Rectal smooth muscle tissue (tissue), 1 donor: ENCODE measurements around the gene STRN3.

ENCODE experiments used
- H3K27ac ChIP-seq: one replicate; pipeline ENCODE4 v1.7.0; 2013; ENCODE audit warnings: low read depth, low read length, inconsistent platforms
- H3K27me3 ChIP-seq: one replicate; pipeline ENCODE4 v1.7.0; 2013; ENCODE audit warnings: low read length; ENCODE audit not compliant: control insufficient read depth, insufficient read depth
- H3K36me3 ChIP-seq: one replicate; pipeline ENCODE4 v1.7.0; 2013; ENCODE audit warnings: low read length; ENCODE audit not compliant: control insufficient read depth, insufficient read depth
- H3K4me1 ChIP-seq: one replicate; pipeline ENCODE4 v1.7.0; 2013; ENCODE audit warnings: low read length; ENCODE audit not compliant: control insufficient read depth, insufficient read depth
- H3K4me3 ChIP-seq: one replicate; pipeline ENCODE4 v1.7.0; 2013; ENCODE audit warnings: low read length
- H3K9ac ChIP-seq: one replicate; pipeline ENCODE4 v1.7.0; 2013; ENCODE audit warnings: low read length

Gene STRN3

DNA sequence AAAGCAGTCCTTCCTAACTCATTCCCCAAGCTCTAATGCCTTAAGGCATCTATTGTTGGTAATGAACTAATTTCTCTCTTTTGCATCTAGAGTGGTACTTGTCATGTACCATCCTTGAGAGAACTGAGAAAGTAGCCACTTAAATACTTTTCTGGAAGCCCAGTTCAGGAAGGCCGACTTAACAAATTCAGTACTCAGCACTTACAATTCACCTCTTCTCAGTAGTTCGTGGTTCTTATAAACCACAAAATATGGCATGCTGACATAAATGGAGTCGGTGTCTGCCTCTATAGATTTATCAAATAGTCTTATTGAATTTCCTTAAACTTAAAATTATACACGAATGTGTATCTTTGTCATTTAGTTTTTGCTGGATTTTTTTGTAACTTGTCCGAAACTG, 161.2 kb downstream of the STRN3 start:
- H3K27ac ChIP-seq: no peak overlapping the region

DNA sequence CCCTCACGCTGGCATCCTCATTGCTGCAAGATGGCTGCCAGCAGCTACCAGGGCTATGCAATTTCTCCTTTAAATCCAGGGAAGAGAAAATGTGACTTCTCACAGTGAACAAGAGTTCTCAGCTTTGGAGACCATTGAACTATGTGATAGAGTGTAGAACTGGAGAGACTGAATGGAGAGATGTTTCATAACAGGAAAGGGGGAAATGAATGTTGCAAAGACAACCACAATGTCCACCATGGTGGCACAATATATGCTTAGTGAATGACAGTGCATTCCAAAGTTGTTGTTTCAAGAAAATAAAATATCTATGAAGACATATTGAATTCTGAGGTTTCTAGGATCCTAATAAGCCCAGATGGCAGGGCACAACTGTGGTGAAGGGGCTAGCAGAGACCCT, 165.0 kb downstream of the STRN3 start:
- Histone ChIP-seq H3K9ac (no peak overlapping the region), H3K4me1 (no peaks in the 10 kb centered on the region), H3K36me3 (no peaks in the 10 kb centered on the region), H3K27ac (no peak overlapping the region), H3K4me3 (no peak overlapping the region), H3K27me3 (no peaks in the 10 kb centered on the region)

More for the DNA sequence above, 161.2 kb downstream of the STRN3 start:
- Histone ChIP-seq H3K4me3 (no peak overlapping the region), H3K9ac (no peak overlapping the region), H3K4me1 (no peaks in the 10 kb centered on the region), H3K36me3 (no peaks in the 10 kb centered on the region), H3K27me3 (no peaks in the 10 kb centered on the region)

- Histone ChIP-seq H3K27ac (no peak overlapping the region), H3K4me3 (no peak overlapping the region), H3K9ac (no peak overlapping the region), H3K36me3 (no peaks in the 10 kb centered on the region), H3K27me3 (no peaks in the 10 kb centered on the region), H3K4me1 (no peaks in the 10 kb centered on the region)
Measured at GRCh38 chr14:30855345-30856037, 170.7 kb downstream of the STRN3 start.

- H3K27ac ChIP-seq: no peak overlapping the region
- no peak overlapping the region for H3K4me3 ChIP-seq
- no peaks in the 10 kb centered on the region for H3K36me3 ChIP-seq
- no peaks in the 10 kb centered on the region for H3K4me1 ChIP-seq
- H3K9ac ChIP-seq: no peak overlapping the region
- no peaks in the 10 kb centered on the region for H3K27me3 ChIP-seq
Measured at GRCh38 chr14:30854492-30854891, 171.7 kb downstream of the STRN3 start.

DNA sequence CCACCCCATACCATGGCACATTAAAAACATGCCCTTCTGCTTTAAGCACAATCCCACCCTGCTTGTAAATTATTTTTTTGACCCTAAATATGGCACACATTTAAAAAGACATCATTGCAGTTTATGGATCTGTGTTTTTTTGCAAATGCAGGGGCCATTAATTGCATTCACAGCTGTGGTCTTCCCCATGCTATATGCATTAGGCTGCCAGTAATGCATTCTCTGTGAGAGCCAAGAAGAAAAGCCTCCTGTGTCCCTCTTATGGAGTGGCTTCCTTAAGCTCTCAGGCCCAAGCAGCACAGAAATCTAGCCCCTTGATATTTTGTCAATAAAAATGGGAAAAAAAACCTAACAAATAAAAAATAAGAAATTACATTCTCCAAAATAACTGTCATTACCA, 172.2 kb downstream of the STRN3 start:
- H3K27me3 ChIP-seq: no peaks in the 10 kb centered on the region
- H3K9ac ChIP-seq: no peak overlapping the region
- no peaks in the 10 kb centered on the region for H3K36me3 ChIP-seq
- H3K27ac ChIP-seq: no peak overlapping the region
- H3K4me3 ChIP-seq: no peak overlapping the region
- no peaks in the 10 kb centered on the region for H3K4me1 ChIP-seq

DNA sequence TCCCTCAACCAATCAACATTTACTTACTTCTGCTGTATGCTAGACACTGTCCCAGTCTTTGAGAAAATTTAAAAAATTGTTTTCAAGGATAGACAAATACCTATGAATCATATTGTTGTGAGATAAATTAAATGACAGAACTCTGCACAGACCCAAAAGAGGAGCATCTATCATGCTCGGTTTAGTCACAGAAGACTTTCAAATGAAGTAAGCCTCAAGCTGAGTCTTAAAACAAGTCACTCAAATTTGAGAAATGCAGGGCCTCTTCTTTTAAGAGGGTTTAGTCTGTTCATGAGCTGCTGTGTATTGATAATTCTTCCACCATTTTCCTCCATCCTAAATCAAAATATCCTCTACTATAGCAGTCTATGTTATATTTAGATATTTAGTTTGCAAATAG, 176.2 kb downstream of the STRN3 start:
- Histone ChIP-seq H3K4me3 (no peak overlapping the region), H3K36me3 (no peaks in the 10 kb centered on the region), H3K27me3 (no peaks in the 10 kb centered on the region), H3K9ac (no peak overlapping the region), H3K4me1 (no peaks in the 10 kb centered on the region), H3K27ac (no peak overlapping the region)

- H3K36me3 ChIP-seq: no peaks in the 10 kb centered on the region
- H3K27ac ChIP-seq: no peak overlapping the region
- no peak overlapping the region for H3K4me3 ChIP-seq
- H3K4me1 ChIP-seq: no peaks in the 10 kb centered on the region
- no peak overlapping the region for H3K9ac ChIP-seq
- H3K27me3 ChIP-seq: no peaks in the 10 kb centered on the region
Measured at GRCh38 chr14:30849354-30849753, 176.8 kb downstream of the STRN3 start.

DNA sequence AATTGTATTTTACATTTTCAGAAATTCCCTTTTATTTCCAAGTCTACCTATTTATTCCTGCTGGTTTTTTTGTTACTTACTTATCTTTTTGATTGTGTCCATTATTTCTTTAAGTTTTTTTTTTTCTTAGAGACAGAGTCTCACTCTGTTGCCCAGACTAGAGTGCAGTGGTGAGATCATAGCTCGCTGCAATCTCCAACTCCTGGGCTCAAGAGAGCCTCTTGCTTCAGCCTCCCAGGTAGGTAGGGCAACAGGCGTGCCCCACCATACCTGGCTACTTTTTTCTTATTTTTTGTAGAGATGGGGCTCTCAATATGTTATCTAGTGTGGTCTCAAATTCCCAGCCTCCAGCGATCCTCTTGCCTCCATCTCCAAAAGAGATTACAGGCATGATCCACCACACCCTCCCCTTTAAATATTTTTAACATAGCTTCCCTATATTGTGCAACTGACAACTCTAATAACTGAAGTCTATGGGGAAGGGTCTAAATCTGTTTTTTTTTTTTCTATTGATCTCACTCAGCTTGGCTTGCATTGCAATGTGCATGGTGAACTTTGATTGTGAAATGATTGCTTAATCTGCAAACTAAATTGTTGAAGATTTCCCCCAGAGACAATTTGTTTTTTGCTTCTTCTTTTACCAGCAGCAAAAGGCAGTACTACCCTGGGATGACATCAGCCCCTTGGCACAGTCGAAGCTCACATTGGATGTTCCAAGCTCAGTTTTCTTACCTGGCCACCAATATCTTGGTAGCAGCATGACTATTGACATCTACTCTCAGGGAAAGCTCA, 177.5 kb downstream of the STRN3 start:
- Histone ChIP-seq H3K4me1 (no peaks in the 10 kb centered on the region), H3K27me3 (no peaks in the 10 kb centered on the region), H3K36me3 (no peaks in the 10 kb centered on the region), H3K9ac (no peak overlapping the region), H3K27ac (no peak overlapping the region), H3K4me3 (no peak overlapping the region)
